GM19238 (cell line): ENCODE results near the gene COQ8A.
A peak's percentile ranks its signal among the peaks of the same experiment; 100 is the strongest.
"Not testable (repeated sequence)": the region's sequence is repeated elsewhere in the genome, so short reads cannot be mapped to it uniquely, and the experiment has no call there.

ENCODE experiments used
- DNase-seq: peaks from one replicate; pipeline ENCODE4 v3.0.0; 2011; ENCODE audit warnings: low spot score; ENCODE audit not compliant: insufficient read length

The COQ8A gene

GRCh38 chr1:226983992-226984364 is 43.9 kb downstream of the COQ8A start:
- no peak for DNase-seq

- no peak for DNase-seq
Measured at GRCh38 chr1:226984521-226985238, 44.6 kb downstream of the COQ8A start.

- DNase-seq = no peak
Measured at GRCh38 chr1:226985239-226985838, 45.2 kb downstream of the COQ8A start.

GRCh38 chr1:226985839-226986463 is 45.9 kb downstream of the COQ8A start:
- no peak for DNase-seq

GRCh38 chr1:226986496-226987178 is 46.5 kb downstream of the COQ8A start:
- DNase-seq = no peak

- DNase-seq = no peak
Measured at GRCh38 chr1:226987179-226987536, 47.1 kb downstream of the COQ8A start.

GRCh38 chr1:226987623-226988333 is 47.7 kb downstream of the COQ8A start:
- no peak for DNase-seq

- DNase-seq = no peak
Measured at GRCh38 chr1:226988334-226988666, 48.2 kb downstream of the COQ8A start.

GRCh38 chr1:226989085-226989920 is 49.2 kb downstream of the COQ8A start:
- no peak for DNase-seq

GRCh38 chr1:226990133-226990716 is 50.1 kb downstream of the COQ8A start:
- DNase-seq = peak; percentile 53

- DNase-seq = no peak
Measured at GRCh38 chr1:226991920-226992319, 51.8 kb downstream of the COQ8A start.

GRCh38 chr1:226993814-226994585 is 53.9 kb downstream of the COQ8A start:
- no peak for DNase-seq

- DNase-seq = no peak
Measured at GRCh38 chr1:226994586-226995364, 54.7 kb downstream of the COQ8A start.

GRCh38 chr1:226995365-226996332 is 55.6 kb downstream of the COQ8A start:
- DNase-seq = peak; percentile 36

- DNase-seq = not testable (repeated sequence)
Measured at GRCh38 chr1:226999579-226999978, 59.5 kb downstream of the COQ8A start.

GRCh38 chr1:227002531-227003049 is 62.5 kb downstream of the COQ8A start:
- DNase-seq = no peak

GRCh38 chr1:227003165-227003564 is 63.1 kb downstream of the COQ8A start:
- no peak for DNase-seq
